ENCODE data around the gene KIF24.
"Not testable (repeated sequence)": the region's sequence is repeated elsewhere in the genome, so short reads cannot be mapped to it uniquely, and the experiment has no call there.

Gene KIF24

GRCh38 chr9:34352957-34353356 is 23.9 kb upstream of the KIF24 start:
- H3K9me3 ChIP-seq (ENCODE audit: control insufficient read depth, insufficient read depth, low read depth, low read length): peaks cover 14% of the 10 kb centered on the region; the same call in 1 of the 2 replicates
- not testable (repeated sequence) for H3K9ac ChIP-seq (ENCODE audit: low read length); H3K4me3 ChIP-seq (ENCODE audit: low read depth, low read length); H3K36me3 ChIP-seq (ENCODE audit: control insufficient read depth, insufficient read depth, low read length); H3K4me1 ChIP-seq (ENCODE audit: control insufficient read depth, insufficient read depth, low read length); H3K27me3 ChIP-seq (ENCODE audit: control insufficient read depth, insufficient read depth, low read length); H3K27ac ChIP-seq (ENCODE audit: low read depth, low read length)

GRCh38 chr9:34352122-34352652 is 23.1 kb upstream of the KIF24 start:
- not testable (repeated sequence) for H3K9ac ChIP-seq (ENCODE audit: low read length); H3K4me1 ChIP-seq (ENCODE audit: control insufficient read depth, insufficient read depth, low read length); H3K4me3 ChIP-seq (ENCODE audit: low read depth, low read length)

GRCh38 chr9:34349324-34349723 is 20.3 kb upstream of the KIF24 start:
- Histone ChIP-seq H3K27ac (ENCODE audit: low read depth, low read length) (no peak overlapping the region), H3K4me3 (ENCODE audit: low read depth, low read length) (no peak overlapping the region), H3K36me3 (ENCODE audit: control insufficient read depth, insufficient read depth, low read length) (no peaks in the 10 kb centered on the region), H3K9me3 (ENCODE audit: control insufficient read depth, insufficient read depth, low read depth, low read length) (no peaks in the 10 kb centered on the region), H3K4me1 (ENCODE audit: control insufficient read depth, insufficient read depth, low read length) (no peaks in the 10 kb centered on the region), H3K27me3 (ENCODE audit: control insufficient read depth, insufficient read depth, low read length) (no peaks in the 10 kb centered on the region), H3K9ac (ENCODE audit: low read length) (no peak overlapping the region)

More at GRCh38 chr9:34352122-34352652, 23.1 kb upstream of the KIF24 start:
- peaks cover 11% of the 10 kb centered on the region; the same call in 1 of the 2 replicates for H3K9me3 ChIP-seq (ENCODE audit: control insufficient read depth, insufficient read depth, low read depth, low read length)
- not testable (repeated sequence) for H3K27ac ChIP-seq (ENCODE audit: low read depth, low read length); H3K36me3 ChIP-seq (ENCODE audit: control insufficient read depth, insufficient read depth, low read length); H3K27me3 ChIP-seq (ENCODE audit: control insufficient read depth, insufficient read depth, low read length)

GRCh38 chr9:34347800-34348158 is 18.7 kb upstream of the KIF24 start:
- Histone ChIP-seq H3K4me3 (ENCODE audit: low read depth, low read length) (no peak overlapping the region), H3K27me3 (ENCODE audit: control insufficient read depth, insufficient read depth, low read length) (no peaks in the 10 kb centered on the region), H3K4me1 (ENCODE audit: control insufficient read depth, insufficient read depth, low read length) (no peaks in the 10 kb centered on the region), H3K36me3 (ENCODE audit: control insufficient read depth, insufficient read depth, low read length) (peaks cover 11% of the 10 kb centered on the region), H3K9ac (ENCODE audit: low read length) (no peak overlapping the region), H3K27ac (ENCODE audit: low read depth, low read length) (no peak overlapping the region), H3K9me3 (ENCODE audit: control insufficient read depth, insufficient read depth, low read depth, low read length) (no peaks in the 10 kb centered on the region)

- no peak overlapping the region for H3K9ac ChIP-seq (ENCODE audit: low read length)
- no peaks in the 10 kb centered on the region for H3K4me1 ChIP-seq (ENCODE audit: control insufficient read depth, insufficient read depth, low read length)
- no peak overlapping the region for H3K27ac ChIP-seq (ENCODE audit: low read depth, low read length)
- peaks cover 15% of the 10 kb centered on the region for H3K36me3 ChIP-seq (ENCODE audit: control insufficient read depth, insufficient read depth, low read length)
- H3K9me3 ChIP-seq (ENCODE audit: control insufficient read depth, insufficient read depth, low read depth, low read length): no peaks in the 10 kb centered on the region
- H3K27me3 ChIP-seq (ENCODE audit: control insufficient read depth, insufficient read depth, low read length): no peaks in the 10 kb centered on the region
- no peak overlapping the region for H3K4me3 ChIP-seq (ENCODE audit: low read depth, low read length)
These were observed 18.1 kb upstream of the KIF24 start for GRCh38 chr9:34346873-34347799.

- no peaks in the 10 kb centered on the region for H3K27me3 ChIP-seq (ENCODE audit: control insufficient read depth, insufficient read depth, low read length)
- H3K4me3 ChIP-seq (ENCODE audit: low read depth, low read length): no peak overlapping the region
- no peaks in the 10 kb centered on the region for H3K4me1 ChIP-seq (ENCODE audit: control insufficient read depth, insufficient read depth, low read length)
- H3K9me3 ChIP-seq (ENCODE audit: control insufficient read depth, insufficient read depth, low read depth, low read length): no peaks in the 10 kb centered on the region
- peaks cover 40% of the 10 kb centered on the region for H3K36me3 ChIP-seq (ENCODE audit: control insufficient read depth, insufficient read depth, low read length)
- no peak overlapping the region for H3K27ac ChIP-seq (ENCODE audit: low read depth, low read length)
- H3K9ac ChIP-seq (ENCODE audit: low read length): no peak overlapping the region
These were observed 14.5 kb upstream of the KIF24 start for GRCh38 chr9:34343605-34344004.

GRCh38 chr9:34343090-34343489 is 14.0 kb upstream of the KIF24 start:
- Histone ChIP-seq H3K9ac (ENCODE audit: low read length) (no peak overlapping the region), H3K36me3 (ENCODE audit: control insufficient read depth, insufficient read depth, low read length) (peaks cover 43% of the 10 kb centered on the region), H3K4me3 (ENCODE audit: low read depth, low read length) (no peak overlapping the region), H3K9me3 (ENCODE audit: control insufficient read depth, insufficient read depth, low read depth, low read length) (no peaks in the 10 kb centered on the region), H3K27ac (ENCODE audit: low read depth, low read length) (no peak overlapping the region), H3K27me3 (ENCODE audit: control insufficient read depth, insufficient read depth, low read length) (no peaks in the 10 kb centered on the region), H3K4me1 (ENCODE audit: control insufficient read depth, insufficient read depth, low read length) (no peaks in the 10 kb centered on the region)

GRCh38 chr9:34341659-34342295 is 12.7 kb upstream of the KIF24 start:
- Histone ChIP-seq H3K4me3 (ENCODE audit: low read depth, low read length) (no peak overlapping the region), H3K9me3 (ENCODE audit: control insufficient read depth, insufficient read depth, low read depth, low read length) (no peaks in the 10 kb centered on the region)

GRCh38 chr9:34338665-34339385 is 9.8 kb upstream of the KIF24 start:
- Histone ChIP-seq H3K27ac (ENCODE audit: low read depth, low read length) (no peak overlapping the region), H3K27me3 (ENCODE audit: control insufficient read depth, insufficient read depth, low read length) (no peaks in the 10 kb centered on the region), H3K9me3 (ENCODE audit: control insufficient read depth, insufficient read depth, low read depth, low read length) (no peaks in the 10 kb centered on the region), H3K4me1 (ENCODE audit: control insufficient read depth, insufficient read depth, low read length) (peaks cover 17% of the 10 kb centered on the region), H3K36me3 (ENCODE audit: control insufficient read depth, insufficient read depth, low read length) (peaks cover 42% of the 10 kb centered on the region), H3K9ac (ENCODE audit: low read length) (no peak overlapping the region), H3K4me3 (ENCODE audit: low read depth, low read length) (no peak overlapping the region)

More at GRCh38 chr9:34341659-34342295, 12.7 kb upstream of the KIF24 start:
- no peaks in the 10 kb centered on the region for H3K4me1 ChIP-seq (ENCODE audit: control insufficient read depth, insufficient read depth, low read length)
- no peaks in the 10 kb centered on the region for H3K27me3 ChIP-seq (ENCODE audit: control insufficient read depth, insufficient read depth, low read length)
- H3K27ac ChIP-seq (ENCODE audit: low read depth, low read length): no peak overlapping the region
- no peak overlapping the region for H3K9ac ChIP-seq (ENCODE audit: low read length)
- peaks cover 43% of the 10 kb centered on the region for H3K36me3 ChIP-seq (ENCODE audit: control insufficient read depth, insufficient read depth, low read length)

GRCh38 chr9:34338079-34338478 is 9.0 kb upstream of the KIF24 start:
- H3K27ac ChIP-seq (ENCODE audit: low read depth, low read length); H3K9ac ChIP-seq (ENCODE audit: low read length); H3K9me3 ChIP-seq (ENCODE audit: control insufficient read depth, insufficient read depth, low read depth, low read length); H3K4me3 ChIP-seq (ENCODE audit: low read depth, low read length); H3K27me3 ChIP-seq (ENCODE audit: control insufficient read depth, insufficient read depth, low read length): not testable (repeated sequence)
- Histone ChIP-seq H3K4me1 (ENCODE audit: control insufficient read depth, insufficient read depth, low read length) (peaks cover 22% of the 10 kb centered on the region), H3K36me3 (ENCODE audit: control insufficient read depth, insufficient read depth, low read length) (peaks cover 35% of the 10 kb centered on the region)

All from HUES6 (cell line).